ENCODE data around the gene ZNF2. TPM values are rescaled to one million over a fixed set of nuclear protein-coding genes. Genes with fewer than 3 reads are reported as not detected.

The ZNF2 gene
- total RNA-seq, 2 experiments from 2014 or later = 3.4 to 4.6 TPM

DNA sequence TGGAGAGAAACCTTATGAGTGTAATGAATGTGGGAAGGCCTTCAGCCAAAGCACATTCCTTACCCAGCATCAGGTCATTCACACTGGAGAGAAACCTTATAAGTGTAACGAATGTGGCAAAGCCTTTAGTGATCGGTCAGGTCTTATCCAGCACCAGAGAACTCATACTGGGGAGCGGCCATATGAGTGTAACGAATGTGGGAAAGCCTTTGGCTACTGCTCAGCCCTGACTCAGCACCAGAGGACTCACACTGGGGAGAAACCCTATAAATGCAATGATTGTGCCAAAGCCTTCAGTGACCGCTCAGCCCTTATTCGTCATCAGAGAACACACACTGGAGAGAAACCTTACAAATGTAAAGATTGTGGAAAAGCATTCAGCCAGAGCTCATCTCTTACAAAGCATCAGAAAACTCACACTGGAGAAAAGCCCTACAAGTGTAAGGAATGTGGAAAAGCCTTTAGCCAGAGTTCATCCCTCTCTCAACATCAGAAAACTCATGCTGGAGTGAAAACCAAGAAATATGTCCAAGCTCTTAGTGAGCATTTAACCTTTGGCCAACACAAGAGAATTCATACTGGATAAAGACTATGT, 49.5 kb downstream of the ZNF2 start:
- ChIA-PET CTCF (ENCODE audit: unreplicated experiment) (no interaction called here), POLR2A (no interaction called here)
- TF ChIP-seq CTCF (conservative IDR thresholded peaks at IDR 0.05; ENCODE audit: low read length) (no peak), EZH2phosphoT487 (IDR thresholded peaks at IDR 0.05; ENCODE audit: borderline replicate concordance, low read depth, low read length) (no peak)
- Histone ChIP-seq H3K4me2 (ENCODE audit: low read length) (no peak overlapping the region), H3K27ac (ENCODE audit: low read depth, low read length, poor library complexity, severe bottlenecking) (no peak overlapping the region), H3K4me3 (ENCODE audit: low read depth, low read length, poor library complexity, severe bottlenecking) (no peak overlapping the region), H3K79me2 (ENCODE audit: insufficient read depth, low read depth, low read length) (no peaks in the 10 kb centered on the region), H3K9me3 (ENCODE audit: low read length) (peaks cover 58% of the 10 kb centered on the region), H3K4me1 (ENCODE audit: insufficient read depth, low read length, poor library complexity, severe bottlenecking) (no peaks in the 10 kb centered on the region), H4K20me1 (ENCODE audit: insufficient read depth, low read length) (no peaks in the 10 kb centered on the region), H3K36me3 (ENCODE audit: insufficient read depth, low read length) (peaks cover 43% of the 10 kb centered on the region), H3K9me2 (ENCODE audit: insufficient read depth, low read length) (no peaks in the 10 kb centered on the region), H2AFZ (ENCODE audit: low read length) (no peak overlapping the region)
- BruUV-seq (replicated peaks) = no TSS peak
- intact Hi-C loops (cut with micrococcal nuclease; ENCODE audit: unreplicated experiment) = no loop called here
- no peak for DNase-seq (ENCODE audit: low spot score)

GRCh38 chr2:95220449-95220848, 54.8 kb downstream of the ZNF2 start:
- DNase-seq (ENCODE audit: low spot score) = no peak
- H3K9me2 ChIP-seq (ENCODE audit: insufficient read depth, low read length) = no peaks in the 10 kb centered on the region
- TF ChIP-seq EZH2phosphoT487 (IDR thresholded peaks at IDR 0.05; ENCODE audit: borderline replicate concordance, low read depth, low read length) (no peak), CTCF (conservative IDR thresholded peaks at IDR 0.05; ENCODE audit: low read length) (no peak)
- no peak overlapping the region for H3K27ac ChIP-seq (ENCODE audit: low read depth, low read length, poor library complexity, severe bottlenecking)
- H2AFZ ChIP-seq (ENCODE audit: low read length) = no peak overlapping the region
- H4K20me1 ChIP-seq (ENCODE audit: insufficient read depth, low read length) = no peaks in the 10 kb centered on the region
- no peaks in the 10 kb centered on the region for H3K79me2 ChIP-seq (ENCODE audit: insufficient read depth, low read depth, low read length)
- no peak overlapping the region for H3K4me2 ChIP-seq (ENCODE audit: low read length)
- H3K9me3 ChIP-seq (ENCODE audit: low read length) = peaks cover 31% of the 10 kb centered on the region
- CTCF ChIA-PET (ENCODE audit: unreplicated experiment) = no interaction called here
- no peaks in the 10 kb centered on the region for H3K4me1 ChIP-seq (ENCODE audit: insufficient read depth, low read length, poor library complexity, severe bottlenecking)
- POLR2A ChIA-PET = no interaction called here
- no peaks in the 10 kb centered on the region; the same call in 1 of the 2 replicates for H3K36me3 ChIP-seq (ENCODE audit: insufficient read depth, low read length)
- no TSS peak for BruUV-seq (replicated peaks)
- intact Hi-C loops (cut with micrococcal nuclease; ENCODE audit: unreplicated experiment) = no loop called here
- H3K4me3 ChIP-seq (ENCODE audit: low read depth, low read length, poor library complexity, severe bottlenecking) = no peak overlapping the region

GRCh38 chr2:95225658-95226057, 60.0 kb downstream of the ZNF2 start:
- H3K9me2 ChIP-seq (ENCODE audit: insufficient read depth, low read length) = no peaks in the 10 kb centered on the region
- no TSS peak for BruUV-seq (replicated peaks)
- H2AFZ ChIP-seq (ENCODE audit: low read length) = no peak overlapping the region
- H3K36me3 ChIP-seq (ENCODE audit: insufficient read depth, low read length) = no peaks in the 10 kb centered on the region
- H3K4me2 ChIP-seq (ENCODE audit: low read length) = no peak overlapping the region
- H4K20me1 ChIP-seq (ENCODE audit: insufficient read depth, low read length) = no peaks in the 10 kb centered on the region
- no peak overlapping the region for H3K4me3 ChIP-seq (ENCODE audit: low read depth, low read length, poor library complexity, severe bottlenecking)
- 0 out of 2 replicates have a peak, but pooled peaks cover 9% of the 10 kb centered on the region for H3K9me3 ChIP-seq (ENCODE audit: low read length)
- no peaks in the 10 kb centered on the region for H3K4me1 ChIP-seq (ENCODE audit: insufficient read depth, low read length, poor library complexity, severe bottlenecking)
- ChIA-PET CTCF (ENCODE audit: unreplicated experiment) (no interaction called here), POLR2A (no interaction called here)
- H3K79me2 ChIP-seq (ENCODE audit: insufficient read depth, low read depth, low read length) = no peaks in the 10 kb centered on the region
- no peak overlapping the region for H3K27ac ChIP-seq (ENCODE audit: low read depth, low read length, poor library complexity, severe bottlenecking)
- no peak for DNase-seq (ENCODE audit: low spot score)
- intact Hi-C loops (cut with micrococcal nuclease; ENCODE audit: unreplicated experiment) = no loop called here
- TF ChIP-seq EZH2phosphoT487 (IDR thresholded peaks at IDR 0.05; ENCODE audit: borderline replicate concordance, low read depth, low read length) (no peak), CTCF (conservative IDR thresholded peaks at IDR 0.05; ENCODE audit: low read length) (no peak)

Measured in OCI-LY7 (cell line).